ENCODE measurements around the gene SP1. TPM values are rescaled to one million over a fixed set of nuclear protein-coding genes. Genes with fewer than 3 reads are reported as not detected.
A peak's percentile ranks its signal among the peaks of the same experiment; 100 is the strongest.
"Not testable (repeated sequence)": the region's sequence is repeated elsewhere in the genome, so short reads cannot be mapped to it uniquely, and the experiment has no call there.

Gene SP1
- total RNA-seq, 2 experiments from 2014 or later, result 66.1 to 72.8 TPM

DNA sequence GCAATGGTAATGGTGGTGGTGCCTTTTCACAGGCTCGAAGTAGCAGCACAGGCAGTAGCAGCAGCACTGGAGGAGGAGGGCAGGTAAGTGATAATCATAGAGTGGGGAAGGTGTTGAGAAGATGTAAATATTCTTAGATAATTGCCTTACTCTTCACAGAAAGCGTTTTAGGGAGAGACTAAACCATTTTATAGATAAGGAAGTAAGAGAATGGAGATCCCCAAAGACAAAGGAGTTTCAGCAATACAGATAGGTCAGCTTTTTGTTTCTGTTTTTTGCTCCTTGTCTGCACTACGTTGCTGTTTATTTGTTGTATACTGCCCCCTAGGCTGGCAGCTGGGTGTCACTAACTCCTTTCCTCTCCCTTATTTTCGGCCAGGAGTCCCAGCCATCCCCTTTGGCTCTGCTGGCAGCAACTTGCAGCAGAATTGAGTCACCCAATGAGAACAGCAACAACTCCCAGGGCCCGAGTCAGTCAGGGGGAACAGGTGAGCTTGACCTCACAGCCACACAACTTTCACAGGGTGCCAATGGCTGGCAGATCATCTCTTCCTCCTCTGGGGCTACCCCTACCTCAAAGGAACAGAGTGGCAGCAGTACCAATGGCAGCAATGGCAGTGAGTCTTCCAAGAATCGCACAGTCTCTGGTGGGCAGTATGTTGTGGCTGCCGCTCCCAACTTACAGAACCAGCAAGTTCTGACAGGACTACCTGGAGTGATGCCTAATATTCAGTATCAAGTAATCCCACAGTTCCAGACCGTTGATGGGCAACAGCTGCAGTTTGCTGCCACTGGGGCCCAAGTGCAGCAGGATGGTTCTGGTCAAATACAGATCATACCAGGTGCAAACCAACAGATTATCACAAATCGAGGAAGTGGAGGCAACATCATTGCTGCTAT lies 2.0 kb downstream of the SP1 start:
- H3K36me3 Mint-ChIP-seq, result peaks cover 46% of the 10 kb centered on the region
- peak overlapping the region; percentile 94 for H3K4me3 Mint-ChIP-seq
- H3K4me1 Mint-ChIP-seq (ENCODE audit: low read depth), result peaks cover 50% of the 10 kb centered on the region
- H3K27ac Mint-ChIP-seq, result peak overlapping the region; percentile 97
- CTCF ChIA-PET, result interaction anchor here (0.8 to 7.3 kb wide), 12 partner anchors 13 to 61 kb away, joined by 3 to 82 read pairs (median 4); partner anchors contain the start of genes AAAS and PRR13
- H3K9me3 Mint-ChIP-seq, result no peaks in the 10 kb centered on the region
- intact Hi-C loops (cut with micrococcal nuclease), result loop anchor here (1.0 kb wide), 1 partner anchor 30 kb away; no protein-coding TSS in a partner anchor
- peak; percentile 68 for DNase-seq
- POLR2A ChIA-PET, result interaction anchor here (1.0 to 1.1 kb wide), 3 partner anchors 13 to 37 kb away, joined by 3 read pairs; no protein-coding TSS in a partner anchor
- H3K27me3 Mint-ChIP-seq, result no peaks in the 10 kb centered on the region

GRCh38 chr12:53383258-53383657 lies 3.3 kb downstream of the SP1 start:
- intact Hi-C loops (cut with micrococcal nuclease), result no loop called here
- DNase-seq, result no peak
- peak overlapping the region; percentile 94 for H3K4me3 Mint-ChIP-seq
- no peaks in the 10 kb centered on the region for H3K27me3 Mint-ChIP-seq
- peak overlapping the region; percentile 97 for H3K27ac Mint-ChIP-seq
- ChIA-PET CTCF (interaction anchor here (0.6 to 7.3 kb wide), 6 partner anchors 29 to 94 kb away, joined by 3 to 82 read pairs (median 8); partner anchors contain the start of gene AAAS), POLR2A (no interaction called here)
- peaks cover 61% of the 10 kb centered on the region for H3K4me1 Mint-ChIP-seq (ENCODE audit: low read depth)
- no peaks in the 10 kb centered on the region for H3K9me3 Mint-ChIP-seq
- H3K36me3 Mint-ChIP-seq, result peaks cover 52% of the 10 kb centered on the region

DNA sequence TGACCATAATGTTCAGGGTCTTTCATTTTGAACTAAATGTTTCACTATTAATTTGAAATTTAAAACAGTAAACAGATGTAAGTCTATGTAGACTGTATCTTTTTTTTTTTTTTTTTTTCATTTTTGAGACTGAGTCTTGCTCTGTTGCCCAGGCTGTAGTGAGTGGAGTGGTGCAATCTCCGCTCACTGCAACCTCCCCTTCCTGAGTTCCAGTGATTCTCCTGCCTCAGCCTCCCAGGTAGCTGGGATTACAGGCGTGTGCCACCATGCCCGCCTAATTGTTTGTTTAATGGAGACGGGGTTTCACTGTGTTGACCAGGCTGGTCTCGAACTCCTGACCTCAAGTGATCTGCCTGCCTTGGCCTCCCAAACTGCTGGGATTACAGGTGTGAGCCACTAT lies 6.4 kb downstream of the SP1 start:
- peak overlapping the region; percentile 45 for H3K27ac Mint-ChIP-seq
- peaks cover 56% of the 10 kb centered on the region for H3K36me3 Mint-ChIP-seq
- DNase-seq; H3K27me3 Mint-ChIP-seq; intact Hi-C loops (cut with micrococcal nuclease); H3K9me3 Mint-ChIP-seq: not testable (repeated sequence)
- H3K4me1 Mint-ChIP-seq (ENCODE audit: low read depth), result peaks cover 79% of the 10 kb centered on the region
- CTCF ChIA-PET, result interaction anchor here (1.3 to 3.9 kb wide), 2 partner anchors 33 to 35 kb away, joined by 6 to 19 read pairs; no protein-coding TSS in a partner anchor
- POLR2A ChIA-PET, result interaction anchor here (0.9 kb wide), 1 partner anchor 13 kb away, joined by 4 read pairs; no protein-coding TSS in a partner anchor
- H3K4me3 Mint-ChIP-seq, result peak overlapping the region; percentile 48

- intact Hi-C loops (cut with micrococcal nuclease), result no loop called here
- Mint-ChIP-seq H3K36me3 (peaks cover 30% of the 10 kb centered on the region), H3K9me3 (no peaks in the 10 kb centered on the region), H3K27me3 (no peaks in the 10 kb centered on the region), H3K4me1 (ENCODE audit: low read depth) (peaks cover 59% of the 10 kb centered on the region), H3K4me3 (no peak overlapping the region), H3K27ac (no peak overlapping the region)
- CTCF ChIA-PET, result interaction anchor here (0.7 to 2.2 kb wide), 3 partner anchors 37 to 44 kb away, joined by 3 to 7 read pairs (median 3); no protein-coding TSS in a partner anchor
- no peak for DNase-seq
- POLR2A ChIA-PET, result no interaction called here
These were observed 9.0 kb downstream of the SP1 start for GRCh38 chr12:53388932-53389331.

GRCh38 chr12:53389702-53390101 lies 9.7 kb downstream of the SP1 start:
- H3K9me3 Mint-ChIP-seq, result no peaks in the 10 kb centered on the region

DNA sequence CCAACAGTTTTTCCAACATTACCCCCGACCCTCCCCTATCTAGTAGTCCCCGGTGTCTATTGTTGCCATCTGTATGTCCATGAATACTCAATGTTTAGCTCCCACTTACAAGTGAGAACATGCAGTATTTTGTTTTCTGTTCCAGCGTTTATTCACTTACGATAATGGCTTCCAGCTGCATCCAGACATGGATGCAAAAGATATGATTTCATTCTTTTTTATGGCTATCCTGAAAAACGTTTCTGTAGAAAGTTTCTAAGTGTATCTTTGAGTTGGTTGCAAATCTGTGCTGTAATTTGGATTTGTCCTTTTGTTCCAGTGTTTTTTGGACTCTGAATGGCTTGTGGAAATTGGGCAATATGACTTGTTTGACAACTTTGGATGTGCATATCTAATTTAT lies 11.7 kb downstream of the SP1 start:
- intact Hi-C loops (cut with micrococcal nuclease), result no loop called here
- peaks cover 17% of the 10 kb centered on the region for H3K36me3 Mint-ChIP-seq
- CTCF ChIA-PET, result no interaction called here
- H3K9me3 Mint-ChIP-seq, result no peaks in the 10 kb centered on the region
- no peak for DNase-seq
- no peak overlapping the region for H3K4me3 Mint-ChIP-seq
- H3K27ac Mint-ChIP-seq, result no peak overlapping the region
- no peaks in the 10 kb centered on the region for H3K27me3 Mint-ChIP-seq
- POLR2A ChIA-PET, result no interaction called here
- H3K4me1 Mint-ChIP-seq (ENCODE audit: low read depth), result peaks cover 45% of the 10 kb centered on the region

More at GRCh38 chr12:53389702-53390101, 9.7 kb downstream of the SP1 start:
- intact Hi-C loops (cut with micrococcal nuclease), result no loop called here
- ChIA-PET POLR2A (no interaction called here), CTCF (interaction anchor here (0.8 to 1.3 kb wide), 4 partner anchors 32 to 350 kb away, joined by 3 read pairs; no protein-coding TSS in a partner anchor)
- H3K36me3 Mint-ChIP-seq, result peaks cover 24% of the 10 kb centered on the region
- DNase-seq, result no peak
- H3K27me3 Mint-ChIP-seq, result no peaks in the 10 kb centered on the region
- H3K27ac Mint-ChIP-seq, result no peak overlapping the region
- H3K4me1 Mint-ChIP-seq (ENCODE audit: low read depth), result peaks cover 53% of the 10 kb centered on the region
- H3K4me3 Mint-ChIP-seq, result peak overlapping the region; percentile 4

- CTCF ChIA-PET, result no interaction called here
- Mint-ChIP-seq H3K36me3 (peaks cover 10% of the 10 kb centered on the region), H3K9me3 (no peaks in the 10 kb centered on the region), H3K4me3 (no peak overlapping the region), H3K27ac (peak overlapping the region; percentile 23), H3K4me1 (ENCODE audit: low read depth) (peaks cover 16% of the 10 kb centered on the region), H3K27me3 (no peaks in the 10 kb centered on the region)
- DNase-seq, result no peak
- POLR2A ChIA-PET, result interaction anchor here (0.6 kb wide), 1 partner anchor 199 kb away, joined by 4 read pairs; no protein-coding TSS in a partner anchor
- intact Hi-C loops (cut with micrococcal nuclease), result no loop called here
These were observed 19.9 kb downstream of the SP1 start for GRCh38 chr12:53399896-53400295.

- H3K27me3 Mint-ChIP-seq; H3K4me1 Mint-ChIP-seq (ENCODE audit: low read depth); H3K27ac Mint-ChIP-seq; intact Hi-C loops (cut with micrococcal nuclease); H3K9me3 Mint-ChIP-seq; H3K4me3 Mint-ChIP-seq; DNase-seq; POLR2A ChIA-PET: not testable (repeated sequence)
- CTCF ChIA-PET, result interaction anchor here (1.1 to 1.2 kb wide), 3 partner anchors 50 to 107 kb away, joined by 3 to 4 read pairs (median 4); no protein-coding TSS in a partner anchor
- H3K36me3 Mint-ChIP-seq, result peaks cover 15% of the 10 kb centered on the region
These were observed 22.4 kb downstream of the SP1 start for GRCh38 chr12:53402351-53402750.

DNA sequence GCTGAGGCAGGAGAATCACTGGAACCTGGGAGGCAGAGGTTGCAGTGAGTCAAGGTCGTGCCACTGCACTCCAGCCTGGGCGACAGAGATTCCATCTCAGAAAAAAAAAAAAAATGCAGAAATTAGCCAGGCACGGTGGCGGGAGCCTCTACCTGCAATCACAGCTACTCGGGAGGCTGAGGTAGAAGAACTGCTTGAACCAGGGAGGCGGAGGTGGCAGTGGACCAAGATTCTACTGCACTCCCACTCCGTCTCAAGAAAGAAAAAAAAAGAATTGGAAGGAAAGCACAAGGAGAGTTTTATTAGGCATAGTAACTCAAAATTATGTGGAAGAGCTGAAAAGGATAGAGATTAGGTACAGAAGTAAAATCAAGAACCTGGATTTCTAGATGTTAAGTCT lies 22.9 kb downstream of the SP1 start:
- POLR2A ChIA-PET, result no interaction called here
- Mint-ChIP-seq H3K9me3 (no peaks in the 10 kb centered on the region), H3K4me3 (no peak overlapping the region), H3K27ac (no peak overlapping the region), H3K4me1 (ENCODE audit: low read depth) (peaks cover 7% of the 10 kb centered on the region), H3K36me3 (peaks cover 15% of the 10 kb centered on the region), H3K27me3 (no peaks in the 10 kb centered on the region)
- intact Hi-C loops (cut with micrococcal nuclease), result no loop called here
- no peak for DNase-seq
- CTCF ChIA-PET, result interaction anchor here (1.2 kb wide), 1 partner anchor 50 kb away, joined by 4 read pairs; no protein-coding TSS in a partner anchor

DNA sequence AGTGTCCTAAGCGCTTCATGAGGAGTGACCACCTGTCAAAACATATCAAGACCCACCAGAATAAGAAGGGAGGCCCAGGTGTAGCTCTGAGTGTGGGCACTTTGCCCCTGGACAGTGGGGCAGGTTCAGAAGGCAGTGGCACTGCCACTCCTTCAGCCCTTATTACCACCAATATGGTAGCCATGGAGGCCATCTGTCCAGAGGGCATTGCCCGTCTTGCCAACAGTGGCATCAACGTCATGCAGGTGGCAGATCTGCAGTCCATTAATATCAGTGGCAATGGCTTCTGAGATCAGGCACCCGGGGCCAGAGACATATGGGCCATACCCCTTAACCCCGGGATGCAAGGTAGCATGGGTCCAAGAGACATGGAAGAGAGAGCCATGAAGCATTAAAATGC lies 31.0 kb downstream of the SP1 start:
- Mint-ChIP-seq H3K9me3 (no peaks in the 10 kb centered on the region), H3K4me3 (no peak overlapping the region), H3K4me1 (ENCODE audit: low read depth) (peaks cover 29% of the 10 kb centered on the region), H3K36me3 (peaks cover 34% of the 10 kb centered on the region), H3K27me3 (no peaks in the 10 kb centered on the region), H3K27ac (no peak overlapping the region)
- ChIA-PET POLR2A (interaction anchor here (1.0 kb wide), 1 partner anchor 229 kb away, joined by 5 read pairs; no protein-coding TSS in a partner anchor), CTCF (interaction anchor here (0.8 to 3.4 kb wide), 2 partner anchors 10 to 58 kb away, joined by 3 to 20 read pairs; no protein-coding TSS in a partner anchor)
- DNase-seq, result no peak
- intact Hi-C loops (cut with micrococcal nuclease), result no loop called here

DNA sequence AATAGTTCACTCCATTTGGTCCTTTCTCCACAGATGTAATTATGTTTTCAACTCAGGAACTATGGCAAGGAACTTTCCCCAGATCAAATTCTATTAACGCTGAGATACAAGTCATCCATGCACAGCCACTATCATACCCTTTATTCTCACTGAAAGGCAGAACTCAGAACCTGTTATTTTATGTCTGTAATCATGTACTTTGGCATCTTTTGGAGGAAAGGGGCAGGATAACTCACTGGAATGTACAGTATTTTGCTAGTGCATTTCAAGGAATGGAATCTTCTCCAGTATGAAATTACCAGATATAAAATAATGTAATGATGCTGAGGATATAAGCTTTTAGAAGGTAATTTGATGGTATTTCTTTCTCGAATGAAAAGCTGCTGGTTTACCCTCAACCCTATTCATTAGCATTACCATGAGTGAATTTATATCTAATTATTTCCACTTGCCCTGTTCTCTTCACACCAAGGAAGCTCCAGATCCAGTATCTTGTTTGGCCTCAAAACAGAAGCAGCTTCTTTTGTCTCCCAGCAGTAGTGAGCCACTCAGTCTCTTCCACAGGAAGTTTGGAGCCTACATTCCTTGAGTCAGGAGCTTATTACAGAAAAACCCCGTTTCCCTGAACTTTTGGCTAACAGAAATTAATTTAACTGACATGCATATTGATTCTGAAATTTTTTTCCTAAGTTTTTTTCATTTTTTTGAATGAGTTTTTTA lies 33.7 kb downstream of the SP1 start:
- intact Hi-C loops (cut with micrococcal nuclease), result no loop called here
- Mint-ChIP-seq H3K36me3 (peaks cover 28% of the 10 kb centered on the region), H3K4me3 (no peak overlapping the region), H3K27me3 (no peaks in the 10 kb centered on the region), H3K27ac (peak overlapping the region; percentile 61), H3K4me1 (ENCODE audit: low read depth) (peaks cover 46% of the 10 kb centered on the region), H3K9me3 (no peaks in the 10 kb centered on the region)
- DNase-seq, result no peak
- ChIA-PET CTCF (interaction anchor here (1.0 to 5.9 kb wide), 3 partner anchors 32 to 89 kb away, joined by 3 to 52 read pairs (median 3); no protein-coding TSS in a partner anchor), POLR2A (interaction anchor here (0.5 kb wide), 1 partner anchor 18 kb away, joined by 3 read pairs; no protein-coding TSS in a partner anchor)

All from activated CD4-positive, alpha-beta memory T cell treated with anti-CD3 and anti-CD28 coated beads for 36 hours (primary cell).